Neural crest cell (in vitro differentiated cells): ENCODE data around the gene SLC17A9. TPM values are rescaled to one million over a fixed set of nuclear protein-coding genes. Genes with fewer than 3 reads are reported as not detected.
A peak's percentile ranks its signal among the peaks of the same experiment; 100 is the strongest.

ENCODE experiments used
- DNase-seq: peaks from one replicate; pipeline ENCODE4 v3.0.0; 2021; ENCODE audit warnings: low read depth, mixed read lengths, low spot score
- H3K27ac Mint-ChIP-seq: one replicate; pipeline ENCODE4 v1.8.0; 2021; ENCODE audit warnings: mild to moderate bottlenecking, mixed read lengths; ENCODE audit not compliant: unreplicated experiment
- H3K27me3 Mint-ChIP-seq: 2 replicates; pipeline ENCODE4 v1.8.0; 2021; ENCODE audit warnings: low read depth, mild to moderate bottlenecking, mixed read lengths
- H3K36me3 Mint-ChIP-seq: 2 replicates; pipeline ENCODE4 v1.8.0; 2021; ENCODE audit warnings: low read depth, mild to moderate bottlenecking, mixed read lengths
- H3K4me1 Mint-ChIP-seq: 2 replicates; pipeline ENCODE4 v1.8.0; 2021; ENCODE audit warnings: mixed read lengths
- H3K4me3 Mint-ChIP-seq: one replicate; pipeline ENCODE4 v1.8.0; 2021; ENCODE audit warnings: mild to moderate bottlenecking, mixed read lengths
- H3K9me3 Mint-ChIP-seq: 2 replicates; pipeline ENCODE4 v1.8.0; 2021; ENCODE audit warnings: mixed read lengths
- total RNA-seq: library from RNA; stranded (reverse); gene quantifications from 2 replicates; pipeline ENCODE4 v1.2.1, GENCODE V29; 2021
- TF ChIP-seq, protein P1 (sequence below): fragments of 200-600 bp; sonication (generic); conservative IDR thresholded peaks from 2 replicates; pipeline ENCODE4 v1.5.0; 2021; ENCODE audit warnings: antibody characterized with exemption, mild to moderate bottlenecking

Gene SLC17A9
- total RNA-seq, 1 donor from 2014 or later, result 1.2 TPM

DNA sequence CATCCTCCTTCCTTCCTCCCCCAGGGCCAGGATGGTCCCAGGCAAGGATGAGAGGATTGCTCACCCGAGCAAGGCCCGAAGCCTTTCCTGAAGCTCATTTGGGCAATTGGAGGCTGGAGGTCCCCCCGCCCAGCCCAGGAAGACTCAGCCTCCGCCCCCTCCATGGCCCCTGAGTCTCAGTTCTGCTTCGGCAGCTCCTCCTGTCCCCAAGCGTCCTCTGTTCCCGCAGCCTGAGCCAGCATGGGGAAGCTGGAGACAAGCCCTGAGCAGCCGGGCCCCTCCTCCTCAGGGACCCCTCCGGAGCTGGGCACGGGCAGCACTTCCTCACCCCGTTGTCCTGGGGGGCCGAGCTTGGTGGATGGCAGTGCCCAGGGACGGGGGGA, 26.0 kb downstream of the SLC17A9 start:
- Mint-ChIP-seq H3K4me3 (no peak overlapping the region), H3K9me3 (no peaks in the 10 kb centered on the region), H3K4me1 (peaks cover 37% of the 10 kb centered on the region), H3K27ac (no peak overlapping the region), H3K27me3 (peaks cover 47% of the 10 kb centered on the region), H3K36me3 (no peaks in the 10 kb centered on the region)
- TF ChIP-seq, protein P1, sequence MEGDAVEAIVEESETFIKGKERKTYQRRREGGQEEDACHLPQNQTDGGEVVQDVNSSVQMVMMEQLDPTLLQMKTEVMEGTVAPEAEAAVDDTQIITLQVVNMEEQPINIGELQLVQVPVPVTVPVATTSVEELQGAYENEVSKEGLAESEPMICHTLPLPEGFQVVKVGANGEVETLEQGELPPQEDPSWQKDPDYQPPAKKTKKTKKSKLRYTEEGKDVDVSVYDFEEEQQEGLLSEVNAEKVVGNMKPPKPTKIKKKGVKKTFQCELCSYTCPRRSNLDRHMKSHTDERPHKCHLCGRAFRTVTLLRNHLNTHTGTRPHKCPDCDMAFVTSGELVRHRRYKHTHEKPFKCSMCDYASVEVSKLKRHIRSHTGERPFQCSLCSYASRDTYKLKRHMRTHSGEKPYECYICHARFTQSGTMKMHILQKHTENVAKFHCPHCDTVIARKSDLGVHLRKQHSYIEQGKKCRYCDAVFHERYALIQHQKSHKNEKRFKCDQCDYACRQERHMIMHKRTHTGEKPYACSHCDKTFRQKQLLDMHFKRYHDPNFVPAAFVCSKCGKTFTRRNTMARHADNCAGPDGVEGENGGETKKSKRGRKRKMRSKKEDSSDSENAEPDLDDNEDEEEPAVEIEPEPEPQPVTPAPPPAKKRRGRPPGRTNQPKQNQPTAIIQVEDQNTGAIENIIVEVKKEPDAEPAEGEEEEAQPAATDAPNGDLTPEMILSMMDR, result no peak
- no peak for DNase-seq

DNA sequence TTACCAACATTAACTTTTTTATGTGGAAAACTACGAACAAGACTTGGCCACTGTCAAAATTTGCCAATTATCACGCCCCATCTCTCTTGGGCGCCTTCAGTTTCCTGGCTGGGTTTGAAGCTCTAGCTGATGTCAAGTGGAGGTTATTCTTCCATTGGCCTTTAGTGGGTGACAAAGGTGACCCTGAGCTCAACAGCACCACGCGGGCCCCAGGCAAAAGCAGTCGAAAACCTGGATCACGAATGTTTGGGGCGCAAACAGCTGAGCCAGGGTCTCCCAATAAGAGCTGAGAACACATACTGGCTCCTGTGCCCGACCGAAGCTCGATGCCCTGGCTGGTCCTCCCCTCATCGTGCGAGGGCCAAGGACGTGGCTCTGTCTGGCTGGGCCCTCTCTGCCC, 26.8 kb downstream of the SLC17A9 start:
- peak overlapping the region; percentile 27 for H3K27ac Mint-ChIP-seq
- DNase-seq, result no peak
- H3K4me3 Mint-ChIP-seq, result no peak overlapping the region
- H3K4me1 Mint-ChIP-seq, result peaks cover 40% of the 10 kb centered on the region
- H3K9me3 Mint-ChIP-seq, result no peaks in the 10 kb centered on the region
- TF ChIP-seq, protein P1, result no peak
- H3K27me3 Mint-ChIP-seq, result peaks cover 45% of the 10 kb centered on the region
- H3K36me3 Mint-ChIP-seq, result no peaks in the 10 kb centered on the region

DNA sequence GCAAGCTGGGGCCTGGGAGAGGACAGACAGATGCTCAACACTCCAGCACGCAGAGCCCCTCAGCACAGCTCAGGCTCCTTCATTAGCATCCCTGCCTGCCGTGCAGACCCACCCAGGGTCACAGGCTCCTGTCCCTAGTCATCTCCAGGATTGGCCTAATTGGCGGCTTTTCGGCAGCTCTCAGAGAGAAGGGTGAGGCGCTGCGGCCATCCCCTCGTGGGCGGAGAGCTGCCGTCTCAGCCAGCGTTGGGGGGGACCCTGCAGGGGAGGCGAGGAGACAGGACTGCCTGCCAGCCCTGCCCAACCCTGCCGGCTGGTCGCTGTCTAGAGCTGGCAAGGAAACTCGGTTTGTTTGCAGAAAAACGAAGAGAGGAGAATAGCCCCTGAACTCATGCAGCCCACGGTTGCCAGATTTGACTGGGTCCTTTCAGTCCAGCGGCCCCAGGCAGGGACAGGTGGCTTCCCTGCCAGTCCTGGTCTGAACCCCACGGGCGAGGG, 27.4 kb downstream of the SLC17A9 start:
- peaks cover 44% of the 10 kb centered on the region for H3K27me3 Mint-ChIP-seq
- no peaks in the 10 kb centered on the region for H3K36me3 Mint-ChIP-seq
- H3K27ac Mint-ChIP-seq, result no peak overlapping the region
- peaks cover 40% of the 10 kb centered on the region for H3K4me1 Mint-ChIP-seq
- no peak for DNase-seq
- H3K4me3 Mint-ChIP-seq, result no peak overlapping the region
- H3K9me3 Mint-ChIP-seq, result no peaks in the 10 kb centered on the region
- TF ChIP-seq, protein P1, result no peak

DNA sequence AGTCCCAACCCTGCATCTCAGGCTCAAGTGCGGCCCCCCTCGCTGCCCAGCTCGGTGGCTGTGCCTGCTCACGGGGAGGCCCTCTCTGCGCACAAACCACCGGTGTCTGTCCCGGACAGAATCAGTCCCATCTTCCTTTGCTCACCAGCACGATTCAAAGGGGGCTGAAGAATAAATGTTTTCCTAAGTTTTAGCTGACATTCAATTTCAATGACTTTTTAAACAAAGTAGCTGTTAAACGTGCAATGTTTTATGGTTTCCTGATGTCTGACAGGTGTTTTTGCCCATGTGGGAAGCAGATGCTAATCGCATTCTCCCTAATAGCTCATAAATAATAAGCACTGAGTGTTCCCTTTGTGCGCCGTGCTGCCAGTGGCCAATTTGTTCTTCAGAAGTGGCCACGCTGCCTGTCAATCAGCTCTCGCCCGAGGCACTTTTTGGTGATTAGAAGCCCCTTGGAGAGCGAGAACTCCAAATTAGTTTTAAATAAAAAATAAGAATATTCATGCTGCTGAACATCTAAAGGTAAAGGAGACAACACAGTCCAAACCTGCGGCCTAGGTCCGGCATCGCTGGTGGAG, 28.0 kb downstream of the SLC17A9 start:
- no peaks in the 10 kb centered on the region for H3K9me3 Mint-ChIP-seq
- TF ChIP-seq, protein P1, result no peak
- peak overlapping the region; percentile 27 for H3K4me3 Mint-ChIP-seq
- H3K36me3 Mint-ChIP-seq, result no peaks in the 10 kb centered on the region
- no peak overlapping the region for H3K27ac Mint-ChIP-seq
- peaks cover 40% of the 10 kb centered on the region for H3K27me3 Mint-ChIP-seq
- no peak for DNase-seq
- peaks cover 42% of the 10 kb centered on the region for H3K4me1 Mint-ChIP-seq

DNA sequence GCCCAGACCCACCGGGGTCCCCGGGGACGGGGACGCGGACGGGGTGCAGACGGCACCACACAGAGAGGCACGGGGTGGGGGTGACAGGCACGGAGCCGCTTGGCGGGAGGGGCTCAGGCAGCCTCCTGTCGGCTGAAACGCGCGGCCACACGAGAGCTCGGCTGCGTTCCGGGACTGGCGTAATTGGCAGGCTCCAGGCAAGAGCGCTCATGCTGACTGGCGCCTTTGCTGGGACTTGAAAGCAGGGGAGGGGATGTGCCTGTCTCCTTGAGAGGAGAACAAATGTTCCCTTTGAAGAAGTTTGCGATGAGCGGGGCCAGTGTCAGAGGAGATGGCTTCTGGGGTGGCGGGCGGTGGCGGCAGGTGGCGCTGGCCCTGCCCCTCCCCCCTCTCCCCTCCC, 28.5 kb downstream of the SLC17A9 start:
- H3K9me3 Mint-ChIP-seq, result no peaks in the 10 kb centered on the region
- peak overlapping the region; percentile 75 for H3K4me3 Mint-ChIP-seq
- H3K4me1 Mint-ChIP-seq, result peaks cover 42% of the 10 kb centered on the region
- H3K36me3 Mint-ChIP-seq, result no peaks in the 10 kb centered on the region
- no peak overlapping the region for H3K27ac Mint-ChIP-seq
- DNase-seq, result peak; percentile 59
- TF ChIP-seq, protein P1, result no peak
- H3K27me3 Mint-ChIP-seq, result peaks cover 37% of the 10 kb centered on the region
